ENCODE measurements around the gene USP43. TPM values are rescaled to one million over a fixed set of nuclear protein-coding genes. Genes with fewer than 3 reads are reported as not detected.
A peak's percentile ranks its signal among the peaks of the same experiment; 100 is the strongest.

USP43 gene
- polyA plus RNA-seq, 2 of the 4 experiments (the other 2 are of a cell fraction): 3.4 to 4.0 TPM

DNA sequence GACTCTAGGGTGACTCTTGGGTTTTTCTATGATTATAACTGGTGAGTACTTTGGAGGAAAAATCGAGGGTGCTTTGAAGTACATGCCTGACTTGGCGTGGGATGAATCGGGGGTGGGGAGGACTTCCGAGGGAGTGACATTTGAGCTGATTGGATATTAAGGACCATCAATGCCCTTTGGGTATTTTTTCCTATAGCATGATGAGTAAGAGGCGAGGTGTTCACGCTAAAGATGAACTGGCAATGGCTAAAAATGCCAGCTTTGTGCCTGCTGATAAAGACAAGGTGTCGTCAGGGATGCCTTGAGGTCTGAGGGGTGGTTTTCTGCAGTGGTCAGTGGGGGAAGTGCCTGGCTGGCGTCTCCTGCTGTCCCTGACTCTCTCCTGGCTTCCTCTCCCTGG lies 25.3 kb downstream of the USP43 start:
- H3K4me2 ChIP-seq: no peak overlapping the region
- no peak overlapping the region for H3K27ac ChIP-seq
- ChIA-PET POLR2A (no interaction called here), CTCF (no interaction called here)
- no peak for DNase-seq (ENCODE audit: low read depth in 1 of 2, low spot score in 1 of 2)
- no peak overlapping the region for H3K4me3 ChIP-seq
- H3K4me1 ChIP-seq: no peaks in the 10 kb centered on the region
- TF ChIP-seq RCOR1 (IDR thresholded peaks at IDR 0.05; ENCODE audit: low read depth, low read length) (no peak), FOSB (CRISPR knock-in tag; IDR thresholded peaks at IDR 0.05) (no peak), ATOH8 (CRISPR knock-in tag; IDR thresholded peaks at IDR 0.05; ENCODE audit: low read depth) (no peak), HOXA7 (CRISPR knock-in tag; IDR thresholded peaks at IDR 0.05) (no peak)
- WGBS (ENCODE audit: missing lambda C conversion rate): 68% methylated on average over 8 of the region's 8 CpGs
- no peak for FAIRE-seq
- ATAC-seq: no peak
- no peaks in the 10 kb centered on the region for H3K9me3 ChIP-seq

- no peak for TF ChIP-seq ZNF302 (CRISPR knock-in tag; IDR thresholded peaks at IDR 0.05)
- no peak for TF ChIP-seq MAFK (IDR thresholded peaks at IDR 0.05; ENCODE audit: partially characterized antibody)
- no peak for TF ChIP-seq HEYL (CRISPR knock-in tag; IDR thresholded peaks at IDR 0.05)
- no peak for TF ChIP-seq JUN (IDR thresholded peaks at IDR 0.05)
- no peak for TF ChIP-seq KDM5A (IDR thresholded peaks at IDR 0.05)
- TF ChIP-seq SREBF2 (IDR thresholded peaks at IDR 0.05): no peak
- TF ChIP-seq, protein P1, sequence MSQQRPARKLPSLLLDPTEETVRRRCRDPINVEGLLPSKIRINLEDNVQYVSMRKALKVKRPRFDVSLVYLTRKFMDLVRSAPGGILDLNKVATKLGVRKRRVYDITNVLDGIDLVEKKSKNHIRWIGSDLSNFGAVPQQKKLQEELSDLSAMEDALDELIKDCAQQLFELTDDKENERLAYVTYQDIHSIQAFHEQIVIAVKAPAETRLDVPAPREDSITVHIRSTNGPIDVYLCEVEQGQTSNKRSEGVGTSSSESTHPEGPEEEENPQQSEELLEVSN (IDR thresholded peaks at IDR 0.05; ENCODE audit: borderline replicate concordance, low read depth): no peak
- no peak for TF ChIP-seq HES2 (IDR thresholded peaks at IDR 0.05)
- no peak for TF ChIP-seq CEBPB (IDR thresholded peaks at IDR 0.05)
- TF ChIP-seq EHMT2 (IDR thresholded peaks at IDR 0.05; ENCODE audit: low read depth): no peak
- POLR2A ChIA-PET: no interaction called here
- H3K4me2 ChIP-seq: no peak overlapping the region
- no peak for FAIRE-seq
- no peaks in the 10 kb centered on the region for H3K9me3 ChIP-seq
- CTCF ChIA-PET: no interaction called here
- H3K4me1 ChIP-seq: peaks cover 4% of the 10 kb centered on the region
- WGBS (ENCODE audit: missing lambda C conversion rate): 70% methylated on average over 4 of the region's 4 CpGs
- no peak for DNase-seq (ENCODE audit: low read depth in 1 of 2, low spot score in 1 of 2)
- no peak overlapping the region for H3K4me3 ChIP-seq
- H3K27ac ChIP-seq: no peak overlapping the region
- no peak; a peak in 1 of 6 replicates for ATAC-seq
Measured at GRCh38 chr17:9671559-9671958, 26.2 kb downstream of the USP43 start.

DNA sequence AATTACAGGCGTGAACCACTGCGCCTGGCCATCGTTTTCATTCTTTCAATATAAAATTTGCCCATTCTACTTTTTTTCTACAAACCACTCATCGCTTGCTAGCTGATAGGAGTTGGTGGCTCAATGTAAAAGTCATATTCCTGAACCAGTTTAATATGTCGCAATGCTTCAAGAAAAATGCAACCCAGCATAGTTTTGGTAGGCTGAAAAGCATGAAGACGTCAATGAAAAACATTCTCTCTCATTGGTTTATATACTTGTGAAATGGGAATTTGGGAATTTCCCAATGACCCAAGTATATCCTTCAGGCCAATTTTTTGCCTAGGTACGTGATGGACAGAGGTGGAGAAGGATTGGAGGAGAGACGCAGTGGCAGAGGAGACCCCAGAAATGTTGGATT lies 26.9 kb downstream of the USP43 start:
- FAIRE-seq (no peak), ATAC-seq (no peak), DNase-seq (ENCODE audit: low read depth in 1 of 2, low spot score in 1 of 2) (no peak)
- POLR2A ChIA-PET: interaction anchor here (0.6 kb wide), 1 partner anchor 376 kb away, joined by 3 read pairs; no protein-coding TSS in a partner anchor
- H3K4me3 ChIP-seq: no peak overlapping the region
- no peak overlapping the region for H3K27ac ChIP-seq
- 91% methylated on average over 8 of the region's 8 CpGs for WGBS (ENCODE audit: missing lambda C conversion rate)
- H3K4me1 ChIP-seq: peaks cover 11% of the 10 kb centered on the region
- no peaks in the 10 kb centered on the region for H3K9me3 ChIP-seq
- TF ChIP-seq FOSB (CRISPR knock-in tag; IDR thresholded peaks at IDR 0.05): no peak
- peak in 1 of 2 experiments; percentile 30; a peak in 1 of 4 replicates for TF ChIP-seq CEBPB (IDR thresholded peaks at IDR 0.05)
- no peak for TF ChIP-seq TP53 (CRISPR knock-in tag; IDR thresholded peaks at IDR 0.05)
- CTCF ChIA-PET: no interaction called here
- H3K4me2 ChIP-seq: no peak overlapping the region

DNA sequence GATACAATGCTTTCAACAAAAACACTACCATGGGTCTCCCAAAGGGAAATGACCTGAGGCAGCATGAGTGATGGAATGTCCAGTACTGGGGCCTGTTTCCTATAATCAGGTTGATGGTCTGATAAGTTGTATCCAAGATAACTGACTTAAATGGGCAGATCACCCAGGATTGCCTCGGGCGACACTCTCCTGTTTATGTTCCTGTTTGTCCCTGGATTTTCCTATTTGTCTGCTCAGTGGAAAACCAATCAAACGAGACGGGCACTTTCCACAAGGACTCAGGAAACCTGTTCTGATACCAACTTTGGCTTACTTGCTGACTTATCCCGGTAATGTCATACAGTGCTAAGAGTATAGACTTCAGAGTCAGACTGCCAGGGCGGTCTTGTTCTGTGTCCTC lies 27.4 kb downstream of the USP43 start:
- H3K9me3 ChIP-seq: no peaks in the 10 kb centered on the region
- FAIRE-seq (no peak), ATAC-seq (no peak), DNase-seq (ENCODE audit: low read depth in 1 of 2, low spot score in 1 of 2) (no peak)
- H3K27ac ChIP-seq: no peak overlapping the region
- WGBS (ENCODE audit: missing lambda C conversion rate): 94% methylated on average over 6 of the region's 6 CpGs
- CTCF ChIA-PET: no interaction called here
- H3K4me3 ChIP-seq: no peak overlapping the region
- no peak overlapping the region for H3K4me2 ChIP-seq
- H3K4me1 ChIP-seq: peaks cover 15% of the 10 kb centered on the region
- POLR2A ChIA-PET: interaction anchor here (0.6 kb wide), 1 partner anchor 375 kb away, joined by 3 read pairs; no protein-coding TSS in a partner anchor
- no peak for TF ChIP-seq REST (IDR thresholded peaks at IDR 0.05)
- no peak for TF ChIP-seq EHMT2 (IDR thresholded peaks at IDR 0.05; ENCODE audit: low read depth)
- TF ChIP-seq, protein P2, sequence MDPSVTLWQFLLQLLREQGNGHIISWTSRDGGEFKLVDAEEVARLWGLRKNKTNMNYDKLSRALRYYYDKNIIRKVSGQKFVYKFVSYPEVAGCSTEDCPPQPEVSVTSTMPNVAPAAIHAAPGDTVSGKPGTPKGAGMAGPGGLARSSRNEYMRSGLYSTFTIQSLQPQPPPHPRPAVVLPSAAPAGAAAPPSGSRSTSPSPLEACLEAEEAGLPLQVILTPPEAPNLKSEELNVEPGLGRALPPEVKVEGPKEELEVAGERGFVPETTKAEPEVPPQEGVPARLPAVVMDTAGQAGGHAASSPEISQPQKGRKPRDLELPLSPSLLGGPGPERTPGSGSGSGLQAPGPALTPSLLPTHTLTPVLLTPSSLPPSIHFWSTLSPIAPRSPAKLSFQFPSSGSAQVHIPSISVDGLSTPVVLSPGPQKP (IDR thresholded peaks at IDR 0.05; ENCODE audit: low read depth, low read length): no peak
- TF ChIP-seq HMGXB4 (CRISPR knock-in tag; IDR thresholded peaks at IDR 0.05; ENCODE audit: borderline replicate concordance): no peak
- no peak for TF ChIP-seq NPAS2 (CRISPR knock-in tag; IDR thresholded peaks at IDR 0.05; ENCODE audit: borderline replicate concordance)

Measured in A549 (cell line).